ENCODE measurements around the gene MOCOS.

MOCOS gene

DNA sequence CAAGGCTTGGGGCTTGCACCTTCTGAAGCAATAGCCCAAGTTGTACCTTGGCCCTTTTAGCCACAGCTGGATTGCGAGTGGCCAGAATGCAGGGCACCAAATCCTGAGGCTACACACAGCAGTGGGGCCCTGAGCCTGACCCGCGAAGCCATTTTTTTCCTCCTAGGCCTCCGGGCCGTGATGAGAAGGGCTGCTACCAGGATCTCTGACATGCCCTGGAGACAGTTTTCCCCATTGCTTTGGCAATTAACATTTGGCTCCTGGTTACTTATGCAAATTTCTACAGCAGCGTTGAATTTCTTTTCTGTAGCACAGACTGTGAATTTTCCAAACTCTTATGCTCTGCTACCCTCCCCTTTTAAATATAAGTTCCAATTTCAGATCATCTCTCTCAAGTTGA, 54.5 kb downstream of the MOCOS start:
- TF ChIP-seq, protein P1, sequence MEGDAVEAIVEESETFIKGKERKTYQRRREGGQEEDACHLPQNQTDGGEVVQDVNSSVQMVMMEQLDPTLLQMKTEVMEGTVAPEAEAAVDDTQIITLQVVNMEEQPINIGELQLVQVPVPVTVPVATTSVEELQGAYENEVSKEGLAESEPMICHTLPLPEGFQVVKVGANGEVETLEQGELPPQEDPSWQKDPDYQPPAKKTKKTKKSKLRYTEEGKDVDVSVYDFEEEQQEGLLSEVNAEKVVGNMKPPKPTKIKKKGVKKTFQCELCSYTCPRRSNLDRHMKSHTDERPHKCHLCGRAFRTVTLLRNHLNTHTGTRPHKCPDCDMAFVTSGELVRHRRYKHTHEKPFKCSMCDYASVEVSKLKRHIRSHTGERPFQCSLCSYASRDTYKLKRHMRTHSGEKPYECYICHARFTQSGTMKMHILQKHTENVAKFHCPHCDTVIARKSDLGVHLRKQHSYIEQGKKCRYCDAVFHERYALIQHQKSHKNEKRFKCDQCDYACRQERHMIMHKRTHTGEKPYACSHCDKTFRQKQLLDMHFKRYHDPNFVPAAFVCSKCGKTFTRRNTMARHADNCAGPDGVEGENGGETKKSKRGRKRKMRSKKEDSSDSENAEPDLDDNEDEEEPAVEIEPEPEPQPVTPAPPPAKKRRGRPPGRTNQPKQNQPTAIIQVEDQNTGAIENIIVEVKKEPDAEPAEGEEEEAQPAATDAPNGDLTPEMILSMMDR (IDR thresholded peaks at IDR 0.05) = no peak

DNA sequence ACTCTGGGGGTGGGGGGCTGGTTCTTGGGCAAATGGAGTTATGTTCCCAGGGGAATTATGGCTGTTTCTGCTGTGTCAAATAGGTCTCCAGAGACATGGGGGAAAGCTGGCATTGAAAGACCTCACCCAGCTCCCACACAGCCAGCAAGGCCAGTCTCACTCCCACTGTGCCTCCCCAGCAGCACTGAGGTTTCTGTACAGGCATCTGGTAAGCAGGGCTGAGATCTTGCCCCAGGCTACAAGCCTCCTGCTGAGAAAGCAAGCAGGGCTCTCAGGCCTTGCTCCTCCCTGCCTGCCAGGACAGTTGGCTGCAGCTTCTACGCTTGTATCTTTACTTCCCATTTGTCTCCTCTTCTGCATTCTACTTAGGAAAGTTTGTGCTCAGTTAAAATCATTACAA, 59.7 kb downstream of the MOCOS start:
- TF ChIP-seq, protein P1 (IDR thresholded peaks at IDR 0.05) = no peak

DNA sequence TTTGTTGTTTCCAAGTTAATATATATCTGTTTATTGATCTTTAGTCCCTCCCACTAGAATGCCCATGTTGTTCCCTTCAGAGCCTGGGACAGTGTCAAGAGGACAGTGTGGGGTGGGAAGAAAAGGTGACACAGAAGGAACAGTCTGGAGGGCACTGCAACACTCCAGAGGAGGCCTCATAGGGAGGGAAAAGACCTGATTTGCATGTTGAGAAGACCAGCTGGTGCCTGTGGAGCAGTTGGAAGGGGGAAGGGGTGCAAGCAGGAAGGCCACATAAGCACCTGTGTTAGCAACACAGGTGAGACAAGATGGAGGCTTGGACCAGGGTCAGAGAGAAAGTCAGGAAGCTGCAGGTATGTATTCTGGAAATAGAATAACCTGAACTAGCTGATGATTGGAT, 62.1 kb downstream of the MOCOS start:
- TF ChIP-seq, protein P1 (IDR thresholded peaks at IDR 0.05) = no peak

DNA sequence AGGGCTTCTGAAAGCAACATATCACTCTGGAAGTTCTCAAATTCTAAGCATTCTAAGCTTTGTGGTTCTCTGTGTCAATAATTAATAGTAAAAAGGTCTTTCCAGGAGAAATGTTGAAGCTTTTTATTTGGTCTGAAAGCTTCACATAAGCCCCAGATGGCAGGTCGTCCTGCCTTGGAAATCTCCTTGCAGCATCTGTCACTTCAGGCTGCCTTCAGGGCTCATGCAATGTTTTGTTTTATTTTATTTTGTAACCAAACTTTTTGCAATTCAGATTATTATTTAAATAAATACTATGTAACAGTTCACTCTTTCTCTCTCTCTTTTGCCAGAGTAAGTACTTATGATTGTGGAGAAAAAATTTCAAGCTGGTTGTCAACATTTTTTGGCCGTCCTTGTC, 63.5 kb downstream of the MOCOS start:
- TF ChIP-seq, protein P1 (IDR thresholded peaks at IDR 0.05) = no peak

DNA sequence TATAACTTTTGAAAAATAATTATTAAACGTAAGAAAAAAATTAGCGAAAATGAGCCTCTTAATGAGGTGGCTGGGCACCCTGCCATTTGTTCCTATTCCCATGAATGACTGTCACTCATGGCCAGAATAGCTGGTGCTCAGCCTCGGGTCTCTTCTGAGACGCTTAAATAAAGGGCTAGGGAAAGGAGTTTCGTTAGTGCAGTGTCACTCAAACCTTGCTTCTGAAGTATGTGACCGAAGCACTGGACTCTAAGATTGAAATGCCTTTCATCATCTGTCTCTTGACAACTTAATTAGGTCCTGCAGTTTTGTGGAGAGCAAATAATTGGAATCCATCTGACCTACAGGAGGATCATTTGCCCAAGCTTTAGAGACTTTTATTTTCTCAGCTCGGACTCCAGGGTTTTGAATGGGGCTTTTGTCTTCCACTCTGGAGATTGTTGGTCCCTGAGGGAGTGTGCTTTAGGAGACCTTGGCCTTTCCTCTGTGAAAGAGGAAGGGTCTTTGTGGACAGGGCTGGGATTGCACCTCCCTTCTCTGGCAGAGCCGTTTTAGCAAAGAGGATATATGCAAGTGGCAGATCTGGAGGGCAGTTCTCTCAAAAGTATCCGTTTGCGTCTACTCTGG, 67.9 kb downstream of the MOCOS start:
- TF ChIP-seq, protein P1 (IDR thresholded peaks at IDR 0.05) = no peak

DNA sequence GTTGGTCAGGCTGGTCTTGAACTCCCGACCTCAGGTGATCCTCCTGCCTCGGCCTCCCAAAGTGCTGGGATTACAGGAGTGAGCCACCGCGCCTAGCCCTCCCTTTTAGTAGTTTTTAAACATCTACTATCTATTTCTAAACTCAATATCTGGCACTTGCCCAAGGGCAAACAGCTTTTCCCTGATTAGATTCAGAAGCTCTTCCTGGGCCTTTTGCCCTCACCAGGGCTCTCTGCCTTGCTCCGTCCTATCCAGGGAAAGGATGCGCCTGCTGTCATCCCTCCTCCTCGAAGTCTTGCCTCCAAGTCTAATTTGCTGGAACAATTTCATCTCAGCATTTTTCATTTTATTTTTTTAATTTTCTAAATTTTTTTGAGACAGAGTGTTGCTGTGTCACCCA, 68.8 kb downstream of the MOCOS start:
- TF ChIP-seq, protein P1 (IDR thresholded peaks at IDR 0.05) = no peak

DNA sequence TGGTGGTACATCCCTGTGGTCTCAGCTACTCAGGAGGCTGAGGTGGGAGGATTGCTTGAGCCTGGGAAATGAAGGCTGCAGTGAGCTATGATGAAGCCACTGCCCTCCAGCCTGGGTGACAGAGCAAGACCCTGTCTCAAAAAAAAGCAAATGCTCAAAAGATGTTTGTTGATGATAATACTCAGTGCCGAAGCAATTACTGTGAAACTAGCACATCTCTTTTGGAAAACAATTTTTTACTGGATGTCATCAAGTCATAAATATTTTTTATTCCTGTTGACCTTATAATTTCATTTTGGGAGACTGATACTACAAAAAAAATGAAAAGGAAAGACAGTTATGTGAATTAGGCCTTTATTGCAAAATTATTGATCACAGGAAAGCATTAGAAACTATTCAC, 75.7 kb downstream of the MOCOS start:
- TF ChIP-seq, protein P1 (IDR thresholded peaks at IDR 0.05) = no peak

DNA sequence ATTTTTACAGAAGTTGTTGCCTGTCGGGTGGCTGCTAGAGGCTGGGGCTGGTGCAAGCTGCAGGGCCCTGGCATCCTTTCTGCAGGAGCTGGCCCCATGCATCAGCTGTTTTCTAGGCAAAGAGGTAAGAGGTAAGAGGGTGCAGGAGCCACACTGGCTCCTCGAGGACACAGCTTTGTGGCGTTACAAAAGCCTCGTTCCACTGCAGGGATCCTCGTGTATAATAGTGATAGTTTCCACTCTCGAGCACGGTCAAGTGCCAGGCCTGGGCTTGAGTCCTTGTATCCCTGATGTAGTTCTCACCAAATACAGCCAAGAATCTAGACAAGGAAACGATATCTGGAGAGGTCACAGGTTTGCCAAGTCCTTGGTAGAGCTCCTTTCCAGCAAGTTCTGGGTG, 77.0 kb downstream of the MOCOS start:
- TF ChIP-seq, protein P1 (IDR thresholded peaks at IDR 0.05) = no peak
